Fibroblast of the aortic adventitia (primary cell): ENCODE results near the gene CYB561. TPM values are rescaled to one million over a fixed set of nuclear protein-coding genes. Genes with fewer than 3 reads are reported as not detected.

Experiments used
- DNase-seq: peaks from one replicate; pipeline ENCODE4 v3.0.0-alpha.2; 2010; ENCODE audit warnings: low read depth
- H3K4me3 ChIP-seq: 2 replicates; pipeline ENCODE4 v1.5.1; 2011; ENCODE audit warnings: low read depth, mild to moderate bottlenecking, control low read depth, low read length, moderate library complexity
- CTCF ChIP-seq: IDR thresholded peaks from 2 replicates; pipeline ENCODE4 v1.5.1; 2011; ENCODE audit warnings: mild to moderate bottlenecking, low read length, control low read depth, inconsistent platforms; ENCODE audit not compliant: insufficient read depth
- total RNA-seq: library from RNA; depleted of rRNA; stranded (reverse); fragments of >200 nt; gene quantifications from 2 replicates; pipeline ENCODE4 v1.2.3, GENCODE V29; 2012; ENCODE audit warnings: low replicate concordance

The CYB561 gene
- 16.4 and 29.5 TPM in 2 replicates for total RNA-seq

GRCh38 chr17:63445954-63446752 is at the start of gene CYB561:
TSS of gene CYB561 (minus strand) at chr17:63446306. CDS start at chr17:63437547, 8,759 bp downstream.
- peak within 1 kb of the TSS; percentile 64 for H3K4me3 ChIP-seq
- peak; percentile 54 for DNase-seq
- TF ChIP-seq CTCF = peak; percentile 43

GRCh38 chr17:63495491-63495890 is 49.4 kb upstream of the CYB561 start:
- no peak for TF ChIP-seq CTCF
- H3K4me3 ChIP-seq = no peak overlapping the region
- DNase-seq = no peak

- no peak for DNase-seq
- H3K4me3 ChIP-seq = no peak overlapping the region
- TF ChIP-seq CTCF = no peak
These were observed 48.3 kb upstream of the CYB561 start for GRCh38 chr17:63494300-63494928.

GRCh38 chr17:63493411-63493810 is 47.3 kb upstream of the CYB561 start:
- TF ChIP-seq CTCF = no peak
- DNase-seq = no peak
- no peak overlapping the region for H3K4me3 ChIP-seq

- no peak for TF ChIP-seq CTCF
- DNase-seq = no peak
- no peak overlapping the region for H3K4me3 ChIP-seq
These were observed 46.8 kb upstream of the CYB561 start for GRCh38 chr17:63492940-63493339.

GRCh38 chr17:63491977-63492618 is 46.0 kb upstream of the CYB561 start:
- TF ChIP-seq CTCF = no peak
- H3K4me3 ChIP-seq = no peak overlapping the region
- no peak for DNase-seq
